HepG2 (cell line): Measurements from ENCODE around the gene ADAMTSL4. TPM values are rescaled to one million over a fixed set of nuclear protein-coding genes. Genes with fewer than 3 reads are reported as not detected.

Source experiments
- ASH2L ChIP-seq: fragments of 300-600, 200-600 bp; sonication (generic); IDR thresholded peaks from 2 replicates; pipeline ENCODE4 v1.7.0; 2017; ENCODE audit warnings: low read depth, mild to moderate bottlenecking, moderate library complexity, mixed read lengths, low read length; ENCODE audit not compliant: insufficient read length
- BRD4 ChIP-seq: sonication (generic); formaldehyde crosslinking; IDR thresholded peaks from 2 replicates; pipeline ENCODE4 v1.4.0; 2020; ENCODE audit warnings: missing genetic modification reagents
- FOXJ3 ChIP-seq: sonication (generic); formaldehyde crosslinking; IDR thresholded peaks from 2 replicates; pipeline ENCODE4 v1.4.0; 2020; ENCODE audit warnings: missing genetic modification reagents, mild to moderate bottlenecking, borderline replicate concordance
- SMARCC2 ChIP-seq: fragments of 450-650 bp; IDR thresholded peaks from 2 replicates; pipeline ENCODE4 v1.6.1; 2017; ENCODE audit warnings: antibody characterized with exemption, mild to moderate bottlenecking
- TBX3 ChIP-seq: fragments of 450-650 bp; IDR thresholded peaks from 2 replicates; pipeline ENCODE4 v1.6.1; 2017; ENCODE audit warnings: antibody characterized with exemption, mild to moderate bottlenecking, inconsistent platforms, borderline replicate concordance
- THYN1 ChIP-seq: sonication (generic); formaldehyde crosslinking; IDR thresholded peaks from 2 replicates; pipeline ENCODE4 v1.8.1; 2023; ENCODE audit warnings: low read depth, mild to moderate bottlenecking, moderate library complexity, missing genetic modification reagents, borderline replicate concordance
- ZFP36L2 ChIP-seq: sonication (generic); formaldehyde crosslinking; IDR thresholded peaks from 2 replicates; pipeline ENCODE4 v1.4.0; 2020; ENCODE audit warnings: missing genetic modification reagents
- ZNF350 ChIP-seq: sonication (generic); formaldehyde crosslinking; IDR thresholded peaks from 2 replicates; pipeline ENCODE4 v1.4.0; 2020; ENCODE audit warnings: mild to moderate bottlenecking, low read depth, missing genetic modification reagents, borderline replicate concordance
- polyA plus RNA-seq, 8 experiments: library from polyadenylated mRNA; depleted of rRNA in 3 of 8; stranded (reverse) in 7 of 8; unstranded in 1 of 8; fragments of >200 nt; fragmentation: Illumina TruSeq in 4 of 8; extraction: Trizol in 4 of 8; gene quantifications; 2 replicates each; pipeline versions ENCODE4 v1.2.1 to v1.2.3, GENCODE V29; 2011 to 2016; ENCODE audit warnings: low read depth in 4 of 8, missing spikeins in 1 of 8, mixed read lengths in 1 of 8; ENCODE audit not compliant: insufficient read depth in 1 of 8
- total RNA-seq, 5 experiments: library from RNA; depleted of rRNA; stranded (reverse); fragments of >200 nt; fragmentation: Illumina TruSeq; extraction: Trizol; gene quantifications; 2 replicates each; pipeline ENCODE4 v1.2.3, GENCODE V29; 2016; ENCODE audit warnings: low read depth in 1 of 5
- TF ChIP-seq, protein P1 (sequence below): sonication (generic); formaldehyde crosslinking; IDR thresholded peaks from 2 replicates; pipeline ENCODE4 v1.5.0; 2020; ENCODE audit warnings: mild to moderate bottlenecking, missing genetic modification reagents, borderline replicate concordance
- TF ChIP-seq, protein P2 (sequence below): IDR thresholded peaks from 2 replicates; pipeline ENCODE4 v1.6.1; 2016; ENCODE audit warnings: missing genetic modification reagents, missing compliant biosample characterization
- TF ChIP-seq, protein P3 (sequence below): sonication (generic); formaldehyde crosslinking; IDR thresholded peaks from 2 replicates; pipeline ENCODE4 v1.5.1; 2020; ENCODE audit warnings: mild to moderate bottlenecking, missing genetic modification reagents
- TF ChIP-seq, protein P4 (sequence below): sonication (generic); formaldehyde crosslinking; IDR thresholded peaks from 2 replicates; pipeline ENCODE4 v1.5.0; 2020; ENCODE audit warnings: missing genetic modification reagents
- TF ChIP-seq, protein P5 (sequence below): sonication (generic); formaldehyde crosslinking; IDR thresholded peaks from 2 replicates; pipeline ENCODE4 v1.4.0; 2020; ENCODE audit warnings: missing genetic modification reagents, borderline replicate concordance

ADAMTSL4 gene
- total and polyA plus RNA-seq, 2 of the 13 experiments (the other 11 are each of a cell fraction or from before 2014, with no cell fraction given): 3.9 to 16.4 TPM

DNA sequence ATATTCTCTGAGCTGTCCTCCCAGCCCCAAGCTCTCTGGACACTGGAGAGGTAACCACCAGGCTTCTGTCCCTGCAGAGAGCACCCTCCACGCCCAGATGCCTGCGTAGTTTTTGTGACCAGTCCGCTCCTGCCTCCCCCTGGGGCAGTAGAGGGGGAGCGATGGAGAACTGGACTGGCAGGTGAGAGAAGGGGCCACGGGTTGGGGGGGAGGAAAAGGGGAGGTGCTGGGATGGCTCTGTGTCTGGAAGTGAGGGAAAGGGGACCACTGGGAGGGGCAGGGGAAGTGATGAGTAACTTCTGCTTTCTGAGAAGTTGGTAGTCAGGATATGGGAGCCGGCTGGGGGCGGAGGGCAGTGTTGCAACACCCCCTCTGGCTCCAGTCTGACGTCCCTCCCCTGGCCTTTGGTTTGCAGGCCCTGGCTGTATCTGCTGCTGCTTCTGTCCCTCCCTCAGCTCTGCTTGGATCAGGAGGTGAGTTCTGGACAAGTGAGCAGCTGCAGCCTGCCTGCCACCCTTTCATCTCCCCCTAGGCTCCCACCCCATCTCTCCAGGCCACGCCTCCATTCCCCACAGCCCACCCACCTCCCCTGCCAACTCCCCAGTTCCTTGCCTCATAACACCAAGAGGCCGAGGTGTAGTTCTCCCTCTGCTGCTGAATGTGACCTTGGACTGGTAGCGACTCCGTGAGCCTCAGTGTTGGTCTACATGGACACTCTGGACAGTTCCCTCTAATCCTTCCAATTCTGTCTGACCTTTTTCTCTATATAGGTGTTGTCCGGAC is 3.1 kb downstream of the ADAMTSL4 start (continued):
- TF ChIP-seq, protein P1, sequence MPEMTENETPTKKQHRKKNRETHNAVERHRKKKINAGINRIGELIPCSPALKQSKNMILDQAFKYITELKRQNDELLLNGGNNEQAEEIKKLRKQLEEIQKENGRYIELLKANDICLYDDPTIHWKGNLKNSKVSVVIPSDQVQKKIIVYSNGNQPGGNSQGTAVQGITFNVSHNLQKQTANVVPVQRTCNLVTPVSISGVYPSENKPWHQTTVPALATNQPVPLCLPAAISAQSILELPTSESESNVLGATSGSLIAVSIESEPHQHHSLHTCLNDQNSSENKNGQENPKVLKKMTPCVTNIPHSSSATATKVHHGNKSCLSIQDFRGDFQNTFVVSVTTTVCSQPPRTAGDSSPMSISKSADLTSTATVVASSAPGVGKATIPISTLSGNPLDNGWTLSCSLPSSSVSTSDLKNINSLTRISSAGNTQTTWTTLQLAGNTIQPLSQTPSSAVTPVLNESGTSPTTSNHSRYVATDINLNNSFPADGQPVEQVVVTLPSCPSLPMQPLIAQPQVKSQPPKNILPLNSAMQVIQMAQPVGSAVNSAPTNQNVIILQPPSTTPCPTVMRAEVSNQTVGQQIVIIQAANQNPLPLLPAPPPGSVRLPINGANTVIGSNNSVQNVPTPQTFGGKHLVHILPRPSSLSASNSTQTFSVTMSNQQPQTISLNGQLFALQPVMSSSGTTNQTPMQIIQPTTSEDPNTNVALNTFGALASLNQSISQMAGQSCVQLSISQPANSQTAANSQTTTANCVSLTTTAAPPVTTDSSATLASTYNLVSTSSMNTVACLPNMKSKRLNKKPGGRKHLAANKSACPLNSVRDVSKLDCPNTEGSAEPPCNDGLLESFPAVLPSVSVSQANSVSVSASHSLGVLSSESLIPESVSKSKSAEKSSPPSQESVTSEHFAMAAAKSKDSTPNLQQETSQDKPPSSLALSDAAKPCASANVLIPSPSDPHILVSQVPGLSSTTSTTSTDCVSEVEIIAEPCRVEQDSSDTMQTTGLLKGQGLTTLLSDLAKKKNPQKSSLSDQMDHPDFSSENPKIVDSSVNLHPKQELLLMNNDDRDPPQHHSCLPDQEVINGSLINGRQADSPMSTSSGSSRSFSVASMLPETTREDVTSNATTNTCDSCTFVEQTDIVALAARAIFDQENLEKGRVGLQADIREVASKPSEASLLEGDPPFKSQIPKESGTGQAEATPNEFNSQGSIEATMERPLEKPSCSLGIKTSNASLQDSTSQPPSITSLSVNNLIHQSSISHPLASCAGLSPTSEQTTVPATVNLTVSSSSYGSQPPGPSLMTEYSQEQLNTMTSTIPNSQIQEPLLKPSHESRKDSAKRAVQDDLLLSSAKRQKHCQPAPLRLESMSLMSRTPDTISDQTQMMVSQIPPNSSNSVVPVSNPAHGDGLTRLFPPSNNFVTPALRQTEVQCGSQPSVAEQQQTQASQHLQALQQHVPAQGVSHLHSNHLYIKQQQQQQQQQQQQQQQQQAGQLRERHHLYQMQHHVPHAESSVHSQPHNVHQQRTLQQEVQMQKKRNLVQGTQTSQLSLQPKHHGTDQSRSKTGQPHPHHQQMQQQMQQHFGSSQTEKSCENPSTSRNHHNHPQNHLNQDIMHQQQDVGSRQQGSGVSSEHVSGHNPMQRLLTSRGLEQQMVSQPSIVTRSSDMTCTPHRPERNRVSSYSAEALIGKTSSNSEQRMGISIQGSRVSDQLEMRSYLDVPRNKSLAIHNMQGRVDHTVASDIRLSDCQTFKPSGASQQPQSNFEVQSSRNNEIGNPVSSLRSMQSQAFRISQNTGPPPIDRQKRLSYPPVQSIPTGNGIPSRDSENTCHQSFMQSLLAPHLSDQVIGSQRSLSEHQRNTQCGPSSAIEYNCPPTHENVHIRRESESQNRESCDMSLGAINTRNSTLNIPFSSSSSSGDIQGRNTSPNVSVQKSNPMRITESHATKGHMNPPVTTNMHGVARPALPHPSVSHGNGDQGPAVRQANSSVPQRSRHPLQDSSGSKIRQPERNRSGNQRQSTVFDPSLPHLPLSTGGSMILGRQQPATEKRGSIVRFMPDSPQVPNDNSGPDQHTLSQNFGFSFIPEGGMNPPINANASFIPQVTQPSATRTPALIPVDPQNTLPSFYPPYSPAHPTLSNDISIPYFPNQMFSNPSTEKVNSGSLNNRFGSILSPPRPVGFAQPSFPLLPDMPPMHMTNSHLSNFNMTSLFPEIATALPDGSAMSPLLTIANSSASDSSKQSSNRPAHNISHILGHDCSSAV (CRISPR knock-in tag): no peak
- TF ChIP-seq FOXJ3 (CRISPR knock-in tag) (no peak), ZFP36L2 (CRISPR knock-in tag) (no peak), SMARCC2 (no peak), TBX3 (no peak), BRD4 (no peak), THYN1 (CRISPR knock-in tag) (no peak), ASH2L (peak; percentile 39), ZNF350 (CRISPR knock-in tag) (peak; percentile 68; the same call in 1 of the 2 replicates)
- TF ChIP-seq, protein P2, sequence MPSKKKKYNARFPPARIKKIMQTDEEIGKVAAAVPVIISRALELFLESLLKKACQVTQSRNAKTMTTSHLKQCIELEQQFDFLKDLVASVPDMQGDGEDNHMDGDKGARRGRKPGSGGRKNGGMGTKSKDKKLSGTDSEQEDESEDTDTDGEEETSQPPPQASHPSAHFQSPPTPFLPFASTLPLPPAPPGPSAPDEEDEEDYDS (CRISPR knock-in tag): peak; percentile 44
- TF ChIP-seq, protein P3, sequence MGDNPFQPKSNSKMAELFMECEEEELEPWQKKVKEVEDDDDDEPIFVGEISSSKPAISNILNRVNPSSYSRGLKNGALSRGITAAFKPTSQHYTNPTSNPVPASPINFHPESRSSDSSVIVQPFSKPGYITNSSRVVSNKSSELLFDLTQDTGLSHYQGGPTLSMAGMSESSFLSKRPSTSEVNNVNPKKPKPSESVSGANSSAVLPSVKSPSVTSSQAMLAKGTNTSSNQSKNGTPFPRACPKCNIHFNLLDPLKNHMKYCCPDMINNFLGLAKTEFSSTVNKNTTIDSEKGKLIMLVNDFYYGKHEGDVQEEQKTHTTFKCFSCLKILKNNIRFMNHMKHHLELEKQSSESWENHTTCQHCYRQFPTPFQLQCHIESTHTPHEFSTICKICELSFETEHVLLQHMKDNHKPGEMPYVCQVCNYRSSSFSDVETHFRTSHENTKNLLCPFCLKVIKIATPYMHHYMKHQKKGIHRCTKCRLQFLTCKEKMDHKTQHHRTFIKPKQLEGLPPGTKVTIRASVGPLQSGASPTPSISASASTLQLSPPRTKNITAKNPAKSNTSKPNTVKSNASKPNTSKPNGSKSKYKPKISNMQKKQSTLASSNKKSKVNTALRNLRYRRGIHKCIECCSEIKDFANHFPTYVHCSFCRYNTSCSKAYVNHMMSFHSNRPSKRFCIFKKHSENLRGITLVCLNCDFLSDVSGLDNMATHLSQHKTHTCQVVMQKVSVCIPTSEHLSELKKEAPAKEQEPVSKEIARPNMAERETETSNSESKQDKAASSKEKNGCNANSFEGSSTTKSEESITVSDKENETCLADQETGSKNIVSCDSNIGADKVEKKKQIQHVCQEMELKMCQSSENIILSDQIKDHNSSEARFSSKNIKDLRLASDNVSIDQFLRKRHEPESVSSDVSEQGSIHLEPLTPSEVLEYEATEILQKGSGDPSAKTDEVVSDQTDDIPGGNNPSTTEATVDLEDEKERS (CRISPR knock-in tag): no peak
- TF ChIP-seq, protein P4, sequence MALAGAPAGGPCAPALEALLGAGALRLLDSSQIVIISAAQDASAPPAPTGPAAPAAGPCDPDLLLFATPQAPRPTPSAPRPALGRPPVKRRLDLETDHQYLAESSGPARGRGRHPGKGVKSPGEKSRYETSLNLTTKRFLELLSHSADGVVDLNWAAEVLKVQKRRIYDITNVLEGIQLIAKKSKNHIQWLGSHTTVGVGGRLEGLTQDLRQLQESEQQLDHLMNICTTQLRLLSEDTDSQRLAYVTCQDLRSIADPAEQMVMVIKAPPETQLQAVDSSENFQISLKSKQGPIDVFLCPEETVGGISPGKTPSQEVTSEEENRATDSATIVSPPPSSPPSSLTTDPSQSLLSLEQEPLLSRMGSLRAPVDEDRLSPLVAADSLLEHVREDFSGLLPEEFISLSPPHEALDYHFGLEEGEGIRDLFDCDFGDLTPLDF (CRISPR knock-in tag): no peak
- TF ChIP-seq, protein P5, sequence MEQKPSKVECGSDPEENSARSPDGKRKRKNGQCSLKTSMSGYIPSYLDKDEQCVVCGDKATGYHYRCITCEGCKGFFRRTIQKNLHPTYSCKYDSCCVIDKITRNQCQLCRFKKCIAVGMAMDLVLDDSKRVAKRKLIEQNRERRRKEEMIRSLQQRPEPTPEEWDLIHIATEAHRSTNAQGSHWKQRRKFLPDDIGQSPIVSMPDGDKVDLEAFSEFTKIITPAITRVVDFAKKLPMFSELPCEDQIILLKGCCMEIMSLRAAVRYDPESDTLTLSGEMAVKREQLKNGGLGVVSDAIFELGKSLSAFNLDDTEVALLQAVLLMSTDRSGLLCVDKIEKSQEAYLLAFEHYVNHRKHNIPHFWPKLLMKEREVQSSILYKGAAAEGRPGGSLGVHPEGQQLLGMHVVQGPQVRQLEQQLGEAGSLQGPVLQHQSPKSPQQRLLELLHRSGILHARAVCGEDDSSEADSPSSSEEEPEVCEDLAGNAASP (CRISPR knock-in tag): peak; percentile 68; the same call in 1 of the 2 replicates
